ENCODE measurements around the gene PARP12.

The PARP12 gene

GRCh38 chr7:139993169-139993568 lies 69.6 kb downstream of the PARP12 start:
- no peak for DNase-seq

- no peak for DNase-seq
These were observed 70.3 kb downstream of the PARP12 start for GRCh38 chr7:139992353-139993044.

- no peak for DNase-seq
These were observed 70.8 kb downstream of the PARP12 start for GRCh38 chr7:139991911-139992310.

GRCh38 chr7:139991269-139991666 lies 71.5 kb downstream of the PARP12 start:
- DNase-seq, result peak in 1 of 58 donors; percentile 5

- no peak for DNase-seq
These were observed 72.0 kb downstream of the PARP12 start for GRCh38 chr7:139990571-139991268.

- no peak for DNase-seq
These were observed 72.6 kb downstream of the PARP12 start for GRCh38 chr7:139990142-139990535.

- DNase-seq, result no peak
These were observed 73.2 kb downstream of the PARP12 start for GRCh38 chr7:139989366-139990141.

GRCh38 chr7:139987691-139988516 lies 74.8 kb downstream of the PARP12 start:
- no peak for DNase-seq

- DNase-seq, result no peak
These were observed 76.9 kb downstream of the PARP12 start for GRCh38 chr7:139985811-139986210.

GRCh38 chr7:139984642-139985539 lies 77.9 kb downstream of the PARP12 start:
- no peak for DNase-seq

GRCh38 chr7:139982927-139983920 lies 79.5 kb downstream of the PARP12 start:
- DNase-seq, result no peak

- no peak for DNase-seq
These were observed 81.2 kb downstream of the PARP12 start for GRCh38 chr7:139981511-139981895.

- no peak for DNase-seq
These were observed 85.7 kb downstream of the PARP12 start for GRCh38 chr7:139976838-139977656.

GRCh38 chr7:139976055-139976837 lies 86.5 kb downstream of the PARP12 start:
- no peak for DNase-seq

- DNase-seq, result no peak
These were observed 88.5 kb downstream of the PARP12 start for GRCh38 chr7:139974179-139974811.

All from anterior cingulate cortex (tissue), 58 donors.